Kidney (tissue), 14 donors: ENCODE results near the gene KRTAP5-3. TPM values are rescaled to one million over a fixed set of nuclear protein-coding genes. Genes with fewer than 3 reads are reported as not detected.
"Not testable (repeated sequence)": the region's sequence is repeated elsewhere in the genome, so short reads cannot be mapped to it uniquely, and the experiment has no call there.

ENCODE experiments used
- DNase-seq, 5 donors: peaks; one replicate each; pipeline ENCODE4 v3.0.0-alpha.2; 2013 to 2020
- FAIRE-seq: peaks from 2 replicates; lab custom pipeline; 2012; peaks lifted over from hg19 to GRCh38; lab: Jason Lieb, UNC
- H3K27ac ChIP-seq, 2 donors: one replicate each; pipeline ENCODE4 v1.7.0; 2013; ENCODE audit warnings: low read depth in 2 of 2, low read length in 2 of 2, inconsistent platforms in 1 of 2
- H3K27me3 ChIP-seq: one replicate; pipeline ENCODE4 v1.7.1; 2013; ENCODE audit warnings: low read length, inconsistent platforms; ENCODE audit not compliant: control insufficient read depth, insufficient read depth
- H3K36me3 ChIP-seq, 3 donors: one replicate each; pipeline versions ENCODE4 v1.7.0 to v1.7.1; 2013; ENCODE audit warnings: low read length in 3 of 3, control low read depth in 1 of 3, inconsistent platforms in 1 of 3; ENCODE audit not compliant: insufficient read depth in 3 of 3, control insufficient read depth in 2 of 3
- H3K4me1 ChIP-seq, 3 donors: one replicate each; pipeline versions ENCODE4 v1.7.0 to v1.7.1; 2013; ENCODE audit warnings: low read length in 3 of 3, inconsistent platforms in 1 of 3, low read depth in 1 of 3; ENCODE audit not compliant: control insufficient read depth in 2 of 3, insufficient read depth in 2 of 3
- H3K4me3 ChIP-seq, 3 donors: one replicate each; pipeline versions ENCODE4 v1.7.0 to v1.8.1; 2013; ENCODE audit warnings: low read length in 3 of 3, control low read depth in 1 of 3, inconsistent platforms in 1 of 3
- H3K9ac ChIP-seq, 3 donors: one replicate each; pipeline versions ENCODE4 v1.7.0 to v1.7.1; 2013; ENCODE audit warnings: low read length in 3 of 3, control low read depth in 1 of 3, inconsistent platforms in 1 of 3
- H3K9me3 ChIP-seq, 3 donors: one replicate each; pipeline versions ENCODE4 v1.7.0 to v1.7.1; 2013; ENCODE audit warnings: low read length in 3 of 3, control low read depth in 1 of 3, inconsistent platforms in 1 of 3; ENCODE audit not compliant: control insufficient read depth in 2 of 3, insufficient read depth in 1 of 3
- intact Hi-C: fragments of 100-400 bp; cut with DNase I; formaldehyde crosslinking; loops from one replicate; pipeline ENCODE4 v1.11.1; 2022
- polyA plus RNA-seq: library from polyadenylated mRNA; stranded (reverse); fragments of 350-450 nt; fragmentation: Illumina TruSeq; extraction: RNeasy Lipid Tissue Mini Kit (QIAGEN cat#74804); gene quantifications from one replicate; pipeline ENCODE4 v1.2.3, GENCODE V29; 2014; ENCODE audit warnings: low read depth, low replicate concordance; ENCODE audit not compliant: insufficient read depth
- total RNA-seq: library from RNA; stranded (reverse); fragmentation: NEBNext Ultra II Directional; extraction: Animal tissue kit (Norgen Biotek cat#: 25700); gene quantifications from one replicate; pipeline ENCODE4 v1.2.1, GENCODE V29; 2021
- TF ChIP-seq, protein P1 (sequence below): IDR thresholded peaks from 3 replicates; pipeline ENCODE4 v1.5.1; 2012; ENCODE audit warnings: mild to moderate bottlenecking, moderate library complexity, borderline replicate concordance; ENCODE audit not compliant: insufficient read depth; ENCODE audit errors: extremely low read depth
- donor health status: control.
- donor health status: control.
- donor health status: control.
- donor health status: control.
- donor health status: control.
- donor health status: DM: yes; HTN: yes; CAD: no.
- donor health status: Normal renal cell carcinoma (clear cell type).

The KRTAP5-3 gene
- total and polyA plus RNA-seq, 2 donors from 2014 or later = not detected

- DNase-seq (no peak), FAIRE-seq (no peak)
- Histone ChIP-seq H3K4me3 (no peak overlapping the region), H3K27me3 (no peaks in the 10 kb centered on the region), H3K36me3 (no peaks in the 10 kb centered on the region), H3K4me1 (no peaks in the 10 kb centered on the region), H3K27ac (no peak overlapping the region), H3K9me3 (peaks cover 0 to 4% (median 0%) of the 10 kb centered on the region in 3 donors), H3K9ac (no peak overlapping the region)
- intact Hi-C loops = no loop called here
- TF ChIP-seq, protein P1, sequence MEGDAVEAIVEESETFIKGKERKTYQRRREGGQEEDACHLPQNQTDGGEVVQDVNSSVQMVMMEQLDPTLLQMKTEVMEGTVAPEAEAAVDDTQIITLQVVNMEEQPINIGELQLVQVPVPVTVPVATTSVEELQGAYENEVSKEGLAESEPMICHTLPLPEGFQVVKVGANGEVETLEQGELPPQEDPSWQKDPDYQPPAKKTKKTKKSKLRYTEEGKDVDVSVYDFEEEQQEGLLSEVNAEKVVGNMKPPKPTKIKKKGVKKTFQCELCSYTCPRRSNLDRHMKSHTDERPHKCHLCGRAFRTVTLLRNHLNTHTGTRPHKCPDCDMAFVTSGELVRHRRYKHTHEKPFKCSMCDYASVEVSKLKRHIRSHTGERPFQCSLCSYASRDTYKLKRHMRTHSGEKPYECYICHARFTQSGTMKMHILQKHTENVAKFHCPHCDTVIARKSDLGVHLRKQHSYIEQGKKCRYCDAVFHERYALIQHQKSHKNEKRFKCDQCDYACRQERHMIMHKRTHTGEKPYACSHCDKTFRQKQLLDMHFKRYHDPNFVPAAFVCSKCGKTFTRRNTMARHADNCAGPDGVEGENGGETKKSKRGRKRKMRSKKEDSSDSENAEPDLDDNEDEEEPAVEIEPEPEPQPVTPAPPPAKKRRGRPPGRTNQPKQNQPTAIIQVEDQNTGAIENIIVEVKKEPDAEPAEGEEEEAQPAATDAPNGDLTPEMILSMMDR = no peak
Observed at GRCh38 chr11:1581976-1582375, 26.3 kb downstream of the KRTAP5-3 start.

DNA sequence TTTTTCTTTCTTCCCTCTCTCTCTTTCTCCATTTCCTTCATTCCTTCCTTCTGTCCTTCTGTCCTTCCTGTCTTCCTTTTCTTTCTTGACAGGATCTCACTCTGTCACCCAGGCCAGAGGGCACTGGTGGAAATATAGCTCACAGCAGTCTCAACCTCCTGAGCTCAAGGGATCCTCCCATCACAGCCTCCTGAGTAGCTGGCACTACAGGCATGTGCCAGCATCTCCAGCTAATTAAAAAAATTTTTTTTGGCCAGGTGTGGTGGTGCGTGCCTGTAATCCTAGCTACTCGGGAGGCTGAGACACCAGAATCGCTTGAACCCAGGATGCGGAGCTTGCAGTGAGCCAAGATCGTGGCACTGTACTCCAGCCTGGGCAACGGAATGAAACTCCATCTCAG lies 31.4 kb downstream of the KRTAP5-3 start:
- Histone ChIP-seq H3K27ac (no peak overlapping the region), H3K4me1 (peaks cover 0 to 15% (median 0%) of the 10 kb centered on the region in 3 donors), H3K27me3 (no peaks in the 10 kb centered on the region), H3K4me3 (no peak overlapping the region), H3K9me3 (peaks cover 0 to 4% (median 0%) of the 10 kb centered on the region in 3 donors), H3K9ac (no peak overlapping the region), H3K36me3 (no peaks in the 10 kb centered on the region)
- TF ChIP-seq, protein P1 = no peak
- DNase-seq (peak in 1 of 5 donors; percentile 18), FAIRE-seq (no peak)
- intact Hi-C loops = no loop called here

GRCh38 chr11:1575756-1576155 lies 32.5 kb downstream of the KRTAP5-3 start:
- H3K27me3 ChIP-seq, H3K27ac ChIP-seq, H3K4me3 ChIP-seq, FAIRE-seq, H3K9ac ChIP-seq, H3K9me3 ChIP-seq, H3K36me3 ChIP-seq, intact Hi-C loops: not testable (repeated sequence)
- peaks cover 0 to 15% (median 0%) of the 10 kb centered on the region in 3 donors for H3K4me1 ChIP-seq
- DNase-seq = peak in 2 of 5 donors; percentile 11 to 35

DNA sequence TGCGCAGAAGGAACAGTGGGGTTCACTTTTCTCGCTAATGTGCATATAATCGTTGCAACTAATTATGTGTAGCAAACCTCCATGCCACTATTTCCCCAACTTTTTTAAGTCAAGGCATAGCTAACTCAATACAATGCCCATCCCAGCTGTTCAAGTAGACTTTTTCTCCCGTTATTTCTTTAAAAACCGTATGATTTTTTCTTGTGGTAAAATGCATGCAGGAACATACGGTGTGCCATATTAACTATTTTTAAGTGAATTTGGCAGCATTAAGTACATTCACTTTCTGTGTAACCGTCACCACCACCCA lies 33.4 kb downstream of the KRTAP5-3 start:
- peaks cover 0 to 15% (median 0%) of the 10 kb centered on the region in 3 donors for H3K4me1 ChIP-seq
- H3K9ac ChIP-seq = no peak overlapping the region
- H3K9me3 ChIP-seq = peaks cover 0 to 4% (median 0%) of the 10 kb centered on the region in 3 donors
- intact Hi-C loops = no loop called here
- no peaks in the 10 kb centered on the region for H3K27me3 ChIP-seq
- no peaks in the 10 kb centered on the region for H3K36me3 ChIP-seq
- no peak for FAIRE-seq
- no peak overlapping the region for H3K27ac ChIP-seq
- TF ChIP-seq, protein P1 = no peak
- no peak for DNase-seq
- H3K4me3 ChIP-seq = no peak overlapping the region
